H1 (cell line): ENCODE results near the gene DPP10. TPM values are rescaled to one million over a fixed set of nuclear protein-coding genes. Genes with fewer than 3 reads are reported as not detected.

Experiments used
- CTCF ChIA-PET: fragments of 300-600 bp; sonication (Branson Sonifier 250); formaldehyde crosslinking; loops from one replicate; lab custom pipeline; 2021; ENCODE audit not compliant: partially characterized antibody; lab: Charles Lee
- POLR2A ChIA-PET: fragments of 300-600 bp; sonication (Branson Sonifier 250); formaldehyde crosslinking; loops from one replicate; lab custom pipeline; 2021; ENCODE audit warnings: inconsistent platforms; ENCODE audit not compliant: partially characterized antibody; lab: Charles Lee
- DNase-seq, 2 experiments: peaks; one replicate each; pipeline versions ENCODE4 v3.0.0 to v3.0.0-alpha.2; 2010 to 2022; ENCODE audit warnings: low spot score in 2 of 2, low read depth in 1 of 2, mixed read lengths in 1 of 2
- FAIRE-seq: peaks from 2 replicates; lab custom pipeline; 2011; peaks lifted over from hg19 to GRCh38; lab: Jason Lieb, UNC
- H2AFZ ChIP-seq: 2 replicates; pipeline ENCODE4 v1.8.1; 2012; ENCODE audit warnings: low read length, inconsistent platforms
- H2AK5ac ChIP-seq: 2 replicates; pipeline ENCODE4 v1.6.1; 2013; ENCODE audit warnings: low read depth, low read length
- H2BK120ac ChIP-seq: replicated peaks from 2 replicates; pipeline ENCODE3; 2013; ENCODE audit warnings: low read depth, low read length, inconsistent platforms
- H2BK12ac ChIP-seq: 2 replicates; pipeline ENCODE4 v1.6.1; 2013; ENCODE audit warnings: low read depth, low read length
- H2BK15ac ChIP-seq: 2 replicates; pipeline ENCODE4 v1.6.1; 2013; ENCODE audit warnings: low read length
- H2BK20ac ChIP-seq: 2 replicates; pipeline ENCODE4 v1.6.1; 2013; ENCODE audit warnings: low read length
- H2BK5ac ChIP-seq: 2 replicates; pipeline ENCODE4 v1.6.1; 2013; ENCODE audit warnings: low read depth, low read length
- H3K14ac ChIP-seq: 2 replicates; pipeline ENCODE4 v1.6.1; 2013; ENCODE audit warnings: inconsistent platforms; ENCODE audit not compliant: insufficient read length
- H3K18ac ChIP-seq: 2 replicates; pipeline ENCODE4 v1.6.1; 2013; ENCODE audit warnings: low read length; ENCODE audit errors: extremely low read depth
- H3K23ac ChIP-seq: 2 replicates; pipeline ENCODE4 v1.6.1; 2013; ENCODE audit warnings: inconsistent platforms; ENCODE audit not compliant: insufficient read length
- H3K23me2 ChIP-seq: 2 replicates; pipeline ENCODE4 v1.6.1; 2013; ENCODE audit warnings: low read depth, low read length
- H3K27ac ChIP-seq: 2 replicates; pipeline ENCODE4 v1.6.1; 2011; ENCODE audit warnings: low read depth, low read length, inconsistent platforms
- H3K27me3 ChIP-seq, 4 experiments: replicated peaks in 1 of 4; 1 replicate in 1 of 4; 2 replicates in 3 of 4; pipeline versions ENCODE4 v1.6.1 to v1.8.1; 2011 to 2013; ENCODE audit warnings: low read length in 3 of 4, mild to moderate bottlenecking in 3 of 4, inconsistent platforms in 2 of 4, mixed read lengths in 2 of 4, moderate library complexity in 1 of 4; ENCODE audit not compliant: control insufficient read depth in 3 of 4, insufficient read depth in 3 of 4; ENCODE audit errors: extremely low read depth in 1 of 4
- H3K36me3 ChIP-seq, 4 experiments: 2 replicates each; pipeline versions ENCODE4 v1.6.1 to v1.8.1; 2011 to 2013; ENCODE audit warnings: mild to moderate bottlenecking in 4 of 4, low read length in 3 of 4, moderate library complexity in 2 of 4, control low read depth in 1 of 4, inconsistent platforms in 1 of 4; ENCODE audit not compliant: insufficient read depth in 4 of 4, control insufficient read depth in 2 of 4
- H3K4ac ChIP-seq: replicated peaks from 2 replicates; pipeline ENCODE3; 2013; ENCODE audit warnings: low read length, low read depth, mixed read lengths, inconsistent platforms; ENCODE audit not compliant: insufficient read length
- H3K4me1 ChIP-seq, 4 experiments: replicated peaks in 1 of 4; 1 replicate in 1 of 4; 2 replicates in 3 of 4; pipeline versions ENCODE4 v1.6.1 to v1.8.1; 2011 to 2013; ENCODE audit warnings: low read length in 3 of 4, inconsistent platforms in 2 of 4, mixed read lengths in 1 of 4; ENCODE audit not compliant: insufficient read depth in 4 of 4, control insufficient read depth in 3 of 4
- H3K4me2 ChIP-seq, 2 experiments: 2 replicates each; pipeline versions ENCODE4 v1.6.1 to v1.8.1; 2011 to 2013; ENCODE audit warnings: low read depth in 2 of 2, low read length in 2 of 2, control low read depth in 1 of 2, inconsistent platforms in 1 of 2, mild to moderate bottlenecking in 1 of 2; ENCODE audit not compliant: insufficient read depth in 1 of 2
- H3K4me3 ChIP-seq, 4 experiments: fragments of 200-600, 300-600 bp in 1 of 4; sonication (generic), shearing (Covaris generic), sonication (Bioruptor Twin) in 1 of 4; 2 replicates each; pipeline versions ENCODE4 v1.5.1 to v1.8.1; 2011 to 2016; ENCODE audit warnings: low read length in 4 of 4, low read depth in 3 of 4, control low read depth in 2 of 4, inconsistent platforms in 2 of 4, mild to moderate bottlenecking in 2 of 4, mixed read lengths in 1 of 4, moderate library complexity in 1 of 4; ENCODE audit not compliant: insufficient read depth in 2 of 4; ENCODE audit errors: extremely low read depth in 1 of 4
- H3K56ac ChIP-seq: replicated peaks from 2 replicates; pipeline ENCODE3; 2013; ENCODE audit warnings: low read depth, mild to moderate bottlenecking, mixed read lengths, low read length, inconsistent platforms; ENCODE audit not compliant: insufficient read length
- H3K79me1 ChIP-seq: 2 replicates; pipeline ENCODE4 v1.6.1; 2013; ENCODE audit warnings: low read depth, low read length, control low read depth
- H3K79me2 ChIP-seq, 2 experiments: 2 replicates each; pipeline versions ENCODE4 v1.6.1 to v1.8.1; 2012 to 2013; ENCODE audit warnings: low read length in 2 of 2, mild to moderate bottlenecking in 2 of 2, inconsistent platforms in 1 of 2; ENCODE audit not compliant: insufficient read depth in 2 of 2, control insufficient read depth in 1 of 2
- H3K9ac ChIP-seq, 4 experiments: replicated peaks in 1 of 4; 1 replicate in 1 of 4; 2 replicates in 3 of 4; pipeline versions ENCODE4 v1.6.1 to v1.8.1; 2011 to 2013; ENCODE audit warnings: low read depth in 3 of 4, low read length in 3 of 4, control low read depth in 2 of 4, mild to moderate bottlenecking in 2 of 4, moderate library complexity in 2 of 4, inconsistent platforms in 1 of 4; ENCODE audit errors: extremely low read depth in 1 of 4
- H3K9me3 ChIP-seq, 2 experiments: 2 replicates each; pipeline versions ENCODE4 v1.6.1 to v1.8.1; 2012 to 2013; ENCODE audit warnings: mild to moderate bottlenecking in 2 of 2, moderate library complexity in 2 of 2, control low read depth in 1 of 2, inconsistent platforms in 1 of 2, low read depth in 1 of 2, low read length in 1 of 2, mixed read lengths in 1 of 2; ENCODE audit not compliant: insufficient read depth in 2 of 2
- H4K20me1 ChIP-seq, 2 experiments: replicated peaks in 1 of 2; 2 replicates each; pipeline versions ENCODE3 to v1.8.1; 2011 to 2013; ENCODE audit warnings: inconsistent platforms in 2 of 2, low read length in 2 of 2, mild to moderate bottlenecking in 1 of 2; ENCODE audit not compliant: insufficient read depth in 2 of 2, control insufficient read depth in 1 of 2
- H4K5ac ChIP-seq: 2 replicates; pipeline ENCODE4 v1.6.1; 2013; ENCODE audit warnings: low read length, low read depth, mixed read lengths, inconsistent platforms; ENCODE audit not compliant: insufficient read length
- H4K8ac ChIP-seq: 2 replicates; pipeline ENCODE4 v1.8.0; 2013; ENCODE audit warnings: mild to moderate bottlenecking, moderate library complexity, low read length, inconsistent platforms; ENCODE audit not compliant: insufficient read depth; ENCODE audit errors: extremely low read depth
- H4K91ac ChIP-seq: replicated peaks from 2 replicates; pipeline ENCODE3; 2013; ENCODE audit warnings: low read length, mixed read lengths, inconsistent platforms; ENCODE audit not compliant: insufficient read length
- ASH2L ChIP-seq: fragments of 200-600, 300-600 bp; sonication (generic); IDR thresholded peaks from one replicate; pipeline ENCODE4 v1.7.1; 2017; ENCODE audit warnings: low read length
- CEBPB ChIP-seq: IDR thresholded peaks from 2 replicates; pipeline ENCODE4 v1.6.1; 2012; ENCODE audit warnings: low read depth, low read length
- CTBP2 ChIP-seq: IDR thresholded peaks from 2 replicates; pipeline ENCODE4 v1.7.0; 2011; ENCODE audit warnings: borderline replicate concordance, mild to moderate bottlenecking, moderate library complexity, mixed read lengths, low read length; ENCODE audit not compliant: insufficient read depth, insufficient read length
- EP300 ChIP-seq, 2 experiments: IDR thresholded peaks; 1 replicate in 1 of 2; 2 replicates in 1 of 2; pipeline ENCODE4 v1.6.1; 2011 to 2012; ENCODE audit warnings: low read depth in 2 of 2, low read length in 2 of 2, mild to moderate bottlenecking in 2 of 2, borderline replicate concordance in 1 of 2, inconsistent platforms in 1 of 2, moderate library complexity in 1 of 2
- EZH2 ChIP-seq: fragments of 200-600 bp; sonication (generic); IDR thresholded peaks from 2 replicates; pipeline ENCODE4 v1.7.1; 2012; ENCODE audit warnings: low read depth, mild to moderate bottlenecking, moderate library complexity, low read length, inconsistent platforms; ENCODE audit not compliant: severe bottlenecking
- HDAC6 ChIP-seq: IDR thresholded peaks from one replicate; pipeline ENCODE4 v1.7.1; 2012; ENCODE audit warnings: low read depth, mild to moderate bottlenecking, inconsistent platforms, low read length, moderate library complexity
- JUN ChIP-seq: IDR thresholded peaks from 2 replicates; pipeline ENCODE4 v1.6.1; 2011; ENCODE audit warnings: low read depth, mild to moderate bottlenecking, improper control_type of control experiment, low read length
- MAFK ChIP-seq: IDR thresholded peaks from 2 replicates; pipeline ENCODE4 v1.6.1; 2012; ENCODE audit warnings: low read depth, mild to moderate bottlenecking, improper control_type of control experiment, low read length
- POLR2AphosphoS5 ChIP-seq: IDR thresholded peaks from 2 replicates; pipeline ENCODE4 v1.6.1; 2011; ENCODE audit warnings: low read depth, low read length
- POU5F1 ChIP-seq: IDR thresholded peaks from 2 replicates; pipeline ENCODE4 v1.6.1; 2011; ENCODE audit warnings: low read depth, mild to moderate bottlenecking, low read length, moderate library complexity
- RAD21 ChIP-seq, 2 experiments: IDR thresholded peaks in 1 of 2; conservative IDR thresholded peaks in 1 of 2; 2 replicates each; pipeline ENCODE4 v1.6.1; 2011; ENCODE audit warnings: low read depth in 2 of 2, low read length in 2 of 2, improper control_type of control experiment in 1 of 2, inconsistent platforms in 1 of 2, mild to moderate bottlenecking in 1 of 2, moderate library complexity in 1 of 2
- SIN3A ChIP-seq, 2 experiments: IDR thresholded peaks in 1 of 2; conservative IDR thresholded peaks in 1 of 2; 2 replicates each; pipeline ENCODE4 v1.6.1; 2011 to 2012; ENCODE audit warnings: low read length in 2 of 2, improper control_type of control experiment in 1 of 2, low read depth in 1 of 2, mild to moderate bottlenecking in 1 of 2
- SIX5 ChIP-seq: IDR thresholded peaks from 2 replicates; pipeline ENCODE4 v1.6.1; 2011; ENCODE audit warnings: mild to moderate bottlenecking, low read depth, low read length
- WGBS, 2 experiments: shearing (Covaris generic) in 1 of 2; methylation state at CpG; one replicate each; pipeline versions ENCODE4 v1.1.6 to v1.1.7; 2013 to 2015; ENCODE audit warnings: low lambda C conversion rate in 2 of 2, mixed read lengths in 2 of 2, inconsistent platforms in 1 of 2, low coverage in 1 of 2, missing lambda C conversion rate in 1 of 2; ENCODE audit not compliant: insufficient replicate concordance in 2 of 2, insufficient coverage in 1 of 2, insufficient read length in 1 of 2; ENCODE audit errors: extremely low coverage in 1 of 2, missing lambda C conversion rate in 1 of 2; 5-methylcytosine and 5-hydroxymethylcytosine counted together
- polyA plus RNA-seq, 7 experiments: library from polyadenylated mRNA; depleted of rRNA in 3 of 7; stranded (reverse) in 5 of 7; unstranded in 2 of 7; fragments of >200 nt in 5 of 7; fragments of 200-250 nt in 2 of 7; gene quantifications; 1 replicate in 5 of 7; 2 replicates in 1 of 7; 4 replicates in 1 of 7; pipeline versions ENCODE4 v1.2.1 to v1.2.3, GENCODE V29; 2011 to 2013; ENCODE audit warnings: missing spikeins in 2 of 7, mixed read lengths in 2 of 7
- total RNA-seq: library from RNA; stranded (reverse); fragmentation: NEBNext Ultra II Directional; extraction: Animal tissue kit (Norgen Biotek cat#: 25700); gene quantifications from 2 replicates; pipeline ENCODE4 v1.2.1, GENCODE V29; 2021

Gene DPP10
- total and polyA plus RNA-seq, 2 of the 8 experiments (the other 6 are each of a cell fraction or from before 2014, with no cell fraction given), result 3.3 to 7.2 TPM

DNA sequence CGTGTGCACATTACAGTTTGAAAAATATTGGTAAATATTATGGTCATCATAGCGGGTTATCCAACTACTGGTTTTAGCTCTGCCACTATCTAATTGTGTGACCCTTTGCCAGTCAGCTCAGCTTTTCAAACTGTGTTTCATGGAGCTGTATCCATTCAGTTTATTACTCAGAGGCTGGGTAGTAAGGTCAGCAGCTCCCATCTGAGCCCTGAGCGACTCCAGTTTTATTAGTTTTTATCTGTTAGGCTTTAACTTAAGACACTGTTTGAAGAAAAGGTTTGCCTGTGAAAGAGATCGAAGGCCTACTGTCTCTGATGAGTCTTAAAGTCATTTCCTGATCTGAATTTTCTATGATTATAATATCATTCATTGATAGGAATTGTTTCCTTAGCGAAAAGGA, 76.3 kb downstream of the DPP10 start:
- Histone ChIP-seq H3K27me3 (no peaks in the 10 kb centered on the region), H2BK15ac (no peak overlapping the region), H4K20me1 (no peaks in the 10 kb centered on the region), H4K91ac (no peak overlapping the region), H3K4me3 (no peak overlapping the region), H3K23ac (no peak overlapping the region), H2AFZ (no peak overlapping the region), H3K4ac (no peak overlapping the region), H2BK20ac (no peak overlapping the region), H3K79me2 (no peaks in the 10 kb centered on the region), H3K9me3 (peaks cover 7 to 10% of the 10 kb centered on the region in 2 experiments; a peak in 3 of 4 replicates), H3K36me3 (no peaks in the 10 kb centered on the region), H3K9ac (no peak overlapping the region), H3K27ac (no peak overlapping the region), H2BK5ac (no peak overlapping the region), H3K23me2 (no peaks in the 10 kb centered on the region; the same call in 1 of the 2 replicates), H3K4me2 (no peak overlapping the region), H2BK12ac (no peak overlapping the region), H3K18ac (no peak overlapping the region), H2BK120ac (peak overlapping the region; percentile 41), H3K14ac (no peak overlapping the region), H2AK5ac (no peak overlapping the region), H3K56ac (no peak overlapping the region), H4K8ac (no peak overlapping the region), H3K79me1 (no peaks in the 10 kb centered on the region), H3K4me1 (peaks cover 0 to 3% (median 2%) of the 10 kb centered on the region in 4 experiments; a peak in 2 of 7 replicates), H4K5ac (no peak overlapping the region)
- DNase-seq (no peak), FAIRE-seq (no peak)
- ChIA-PET CTCF (interaction anchor here (1.1 kb wide), 1 partner anchor 539 kb away, joined by 3 read pairs; no protein-coding TSS in a partner anchor), POLR2A (no interaction called here)
- 87% methylated on average over 5 of the region's 5 CpGs; no CpG with 5 or more reads in 1 of the 2 experiments for WGBS, 2 experiments
- TF ChIP-seq EP300 (IDR thresholded peaks at IDR 0.05; ENCODE audit: borderline replicate concordance in 1 of 2, low read depth in 2 of 2, low read length in 2 of 2) (no peak), JUN (no peak), CTBP2 (no peak), ASH2L (no peak), SIN3A (conservative IDR thresholded peaks at IDR 0.05 in 1 of 2, IDR thresholded peaks at IDR 0.05 in 1 of 2; ENCODE audit: low read depth in 1 of 2, low read length in 2 of 2) (no peak), POLR2AphosphoS5 (no peak), MAFK (no peak), POU5F1 (no peak), SIX5 (no peak), HDAC6 (no peak), EZH2 (no peak), CEBPB (no peak), RAD21 (IDR thresholded peaks at IDR 0.05 in 1 of 2, conservative IDR thresholded peaks at IDR 0.05 in 1 of 2; ENCODE audit: low read depth in 2 of 2, low read length in 2 of 2) (no peak)
